Activated T-helper 1 cell treated with anti-CD3 and anti-CD28 coated beads, Interleukin-12 subunit alpha, Interleukin-12 subunit beta, Interleukin-2, Interleukin-4 antibody, amounts not matched to agents 30 ng/mL and 10 ng/mL and 1 ng/mL, durations not matched to agents 14 hours and 24 hours and 36 hours (primary cell): ENCODE results near the gene UBE2V1. TPM values are rescaled to one million over a fixed set of nuclear protein-coding genes. Genes with fewer than 3 reads are reported as not detected.
A peak's percentile ranks its signal among the peaks of the same experiment; 100 is the strongest.
"Not testable (repeated sequence)": the region's sequence is repeated elsewhere in the genome, so short reads cannot be mapped to it uniquely, and the experiment has no call there.

Experiments used
- DNase-seq: peaks from one replicate; pipeline ENCODE4 v3.0.0; 2021; ENCODE audit warnings: low spot score
- H3K27ac Mint-ChIP-seq: one replicate; pipeline ENCODE4 v1.8.0; 2021; ENCODE audit warnings: mild to moderate bottlenecking, mixed read lengths
- H3K27me3 Mint-ChIP-seq: one replicate; pipeline ENCODE4 v1.8.0; 2022; ENCODE audit warnings: mild to moderate bottlenecking, moderate library complexity, mixed read lengths; ENCODE audit not compliant: insufficient read depth
- H3K36me3 Mint-ChIP-seq: one replicate; pipeline ENCODE4 v1.8.0; 2021; ENCODE audit warnings: low read depth, mixed read lengths
- H3K4me1 Mint-ChIP-seq: one replicate; pipeline ENCODE4 v1.8.0; 2021; ENCODE audit warnings: low read depth, mixed read lengths
- H3K4me3 Mint-ChIP-seq: one replicate; pipeline ENCODE4 v1.8.0; 2021; ENCODE audit warnings: mild to moderate bottlenecking, moderate library complexity, mixed read lengths
- H3K9me3 Mint-ChIP-seq: one replicate; pipeline ENCODE4 v1.8.0; 2021; ENCODE audit warnings: mixed read lengths
- intact Hi-C: fragments of 100-400 bp; cut with micrococcal nuclease; formaldehyde crosslinking; loops from one replicate; pipeline ENCODE4 v1.15.1; 2024
- total RNA-seq: library from RNA; stranded (reverse); gene quantifications from 2 replicates; pipeline ENCODE4 v1.2.3, GENCODE V29; 2022

UBE2V1 gene
- total RNA-seq, 1 donor from 2014 or later, result 170 TPM

DNA sequence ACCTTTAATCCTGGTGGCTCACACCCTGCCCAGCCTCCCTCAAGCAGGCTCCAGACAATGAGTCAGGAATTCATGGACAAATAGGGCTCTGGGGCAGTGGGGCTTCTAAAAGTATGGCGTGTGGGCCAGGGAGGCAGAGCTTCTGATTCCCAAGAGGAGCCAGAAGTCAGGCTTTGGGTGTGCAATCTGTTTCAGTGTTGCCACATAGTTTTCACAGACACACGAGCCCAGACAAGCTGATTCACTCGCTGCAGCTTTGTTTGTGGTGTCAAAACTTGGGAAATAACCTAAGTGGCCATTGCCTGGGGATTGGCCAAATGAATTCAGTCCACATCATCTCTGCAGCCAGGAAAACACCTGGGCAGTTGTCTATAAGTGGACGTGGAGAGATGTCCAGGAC lies 31.4 kb upstream of the UBE2V1 start:
- no peak for DNase-seq
- no peaks in the 10 kb centered on the region for H3K9me3 Mint-ChIP-seq
- intact Hi-C loops, result no loop called here
- H3K4me1 Mint-ChIP-seq, result peaks cover 57% of the 10 kb centered on the region
- H3K27me3 Mint-ChIP-seq, result no peaks in the 10 kb centered on the region
- H3K4me3 Mint-ChIP-seq, result no peak overlapping the region
- peak overlapping the region; percentile 34 for H3K27ac Mint-ChIP-seq
- H3K36me3 Mint-ChIP-seq, result peaks cover 37% of the 10 kb centered on the region

- Mint-ChIP-seq H3K27ac (peak overlapping the region; percentile 60), H3K4me1 (peaks cover 47% of the 10 kb centered on the region), H3K9me3 (no peaks in the 10 kb centered on the region), H3K36me3 (peaks cover 32% of the 10 kb centered on the region), H3K4me3 (no peak overlapping the region), H3K27me3 (no peaks in the 10 kb centered on the region)
- DNase-seq, result no peak
- intact Hi-C loops, result no loop called here
Measured at GRCh38 chr20:50142812-50143211, 29.9 kb upstream of the UBE2V1 start.

DNA sequence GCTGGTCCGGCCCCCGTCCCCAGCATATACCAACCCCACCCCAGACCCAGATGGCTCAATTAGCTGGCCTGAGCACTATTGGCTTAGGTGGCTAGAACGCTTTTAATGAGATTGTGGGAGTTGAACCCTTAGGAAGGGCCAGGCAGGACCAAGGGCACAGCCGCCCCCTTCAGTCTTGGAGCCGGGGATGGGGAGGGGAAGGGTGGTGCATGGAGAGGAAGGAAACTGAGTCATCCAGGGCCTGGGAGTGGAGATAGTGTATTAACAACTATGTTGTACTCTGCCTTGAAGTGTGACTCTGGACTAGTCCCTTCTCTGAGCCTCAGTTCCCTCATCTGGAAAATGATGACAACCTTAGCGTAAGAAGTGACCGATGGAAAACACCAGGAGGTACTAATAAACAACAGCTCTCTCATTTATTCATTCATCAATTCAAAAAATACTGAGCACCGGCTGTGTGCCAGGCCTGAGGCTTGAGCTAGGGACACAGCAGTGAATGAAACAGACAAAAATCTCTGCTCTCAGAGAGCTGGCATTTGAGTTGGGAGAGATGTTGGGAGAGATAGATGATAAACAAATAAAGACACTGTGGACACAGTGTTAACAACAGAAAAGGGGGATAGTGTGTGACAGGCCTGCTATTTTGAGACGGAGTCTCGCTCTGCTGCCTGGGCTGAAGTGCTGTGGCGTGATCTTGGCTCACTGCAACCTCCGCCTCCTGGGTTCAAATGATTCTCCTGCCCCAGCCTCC lies 29.0 kb upstream of the UBE2V1 start:
- intact Hi-C loops, result no loop called here
- Mint-ChIP-seq H3K36me3 (peaks cover 32% of the 10 kb centered on the region), H3K27ac (peak overlapping the region; percentile 15), H3K27me3 (no peaks in the 10 kb centered on the region), H3K4me3 (no peak overlapping the region), H3K4me1 (peaks cover 47% of the 10 kb centered on the region), H3K9me3 (no peaks in the 10 kb centered on the region)
- DNase-seq, result no peak

- no peak overlapping the region for H3K27ac Mint-ChIP-seq
- DNase-seq, result no peak
- no peaks in the 10 kb centered on the region for H3K27me3 Mint-ChIP-seq
- H3K36me3 Mint-ChIP-seq, result peaks cover 32% of the 10 kb centered on the region
- no peak overlapping the region for H3K4me3 Mint-ChIP-seq
- no peaks in the 10 kb centered on the region for H3K9me3 Mint-ChIP-seq
- intact Hi-C loops, result no loop called here
- peaks cover 40% of the 10 kb centered on the region for H3K4me1 Mint-ChIP-seq
Measured at GRCh38 chr20:50141018-50141675, 28.2 kb upstream of the UBE2V1 start.

- H3K27ac Mint-ChIP-seq, result peak overlapping the region; percentile 31
- DNase-seq, result no peak
- H3K27me3 Mint-ChIP-seq, result no peaks in the 10 kb centered on the region
- no peaks in the 10 kb centered on the region for H3K9me3 Mint-ChIP-seq
- intact Hi-C loops, result no loop called here
- peaks cover 35% of the 10 kb centered on the region for H3K36me3 Mint-ChIP-seq
- no peak overlapping the region for H3K4me3 Mint-ChIP-seq
- peaks cover 34% of the 10 kb centered on the region for H3K4me1 Mint-ChIP-seq
Measured at GRCh38 chr20:50140339-50140859, 27.4 kb upstream of the UBE2V1 start.

DNA sequence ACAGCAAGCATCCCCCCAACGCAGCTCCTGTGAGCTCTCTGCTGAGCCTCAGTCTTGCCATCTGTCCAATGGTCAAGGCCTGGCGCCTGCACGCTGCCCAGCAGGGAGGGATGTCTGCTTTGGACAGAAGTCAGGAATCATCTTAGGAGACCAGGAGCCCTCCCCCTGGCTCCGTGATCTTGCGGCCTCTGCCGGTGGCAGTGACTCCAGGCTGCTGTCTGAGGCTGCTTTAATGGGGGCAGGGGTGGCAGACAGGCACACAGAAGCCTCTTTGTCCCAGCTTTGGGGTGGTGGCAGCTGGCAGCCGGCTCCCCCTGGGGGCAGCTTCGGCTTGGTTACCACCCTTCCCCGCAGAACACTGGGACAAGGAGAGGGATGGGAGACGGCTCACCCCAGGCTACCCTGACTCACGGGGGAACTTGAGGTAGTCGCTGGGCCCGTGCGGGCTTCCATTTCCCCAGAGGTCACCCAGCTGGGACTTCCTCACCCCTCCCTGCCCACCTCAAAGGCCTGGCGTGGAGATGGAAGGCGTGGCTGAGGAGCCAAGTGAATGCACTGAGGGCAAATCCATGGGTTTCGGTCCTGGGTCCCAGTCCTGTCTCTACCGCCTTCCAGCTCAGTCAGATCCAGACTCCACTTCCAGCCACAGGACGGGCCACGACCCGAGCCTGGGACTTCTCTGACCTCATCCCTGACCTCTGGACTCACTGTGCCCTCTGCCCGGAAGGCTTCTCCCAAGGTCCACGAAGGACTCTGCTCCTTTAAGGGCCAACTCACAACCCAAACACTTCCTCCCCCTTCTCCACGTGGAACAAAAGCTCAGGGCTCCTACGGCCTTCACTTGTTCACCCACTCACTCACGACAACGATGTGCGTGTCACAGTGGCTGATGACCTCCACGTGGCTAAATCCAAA lies 25.8 kb upstream of the UBE2V1 start:
- peaks cover 34% of the 10 kb centered on the region for H3K4me1 Mint-ChIP-seq
- intact Hi-C loops, result no loop called here
- H3K36me3 Mint-ChIP-seq, result peaks cover 37% of the 10 kb centered on the region

DNA sequence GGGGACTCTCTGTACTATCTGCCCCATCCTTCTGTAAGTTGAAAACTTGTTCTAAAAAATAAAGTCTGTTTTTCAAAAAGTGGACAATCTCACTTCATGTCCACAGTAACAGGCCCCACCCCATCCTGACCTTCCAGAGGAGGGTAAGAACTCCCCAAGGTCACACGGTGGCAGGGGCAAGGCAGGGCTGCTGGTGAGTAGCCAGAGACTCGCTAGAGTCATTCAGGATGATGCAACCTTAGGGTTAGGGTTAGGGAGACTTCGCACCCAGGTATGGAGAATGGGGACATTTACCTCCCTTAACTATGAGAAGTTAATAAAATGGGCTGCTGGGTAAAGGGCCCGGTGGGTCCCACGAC lies 25.1 kb upstream of the UBE2V1 start:
- no peaks in the 10 kb centered on the region for H3K27me3 Mint-ChIP-seq
- no peak overlapping the region for H3K27ac Mint-ChIP-seq
- H3K36me3 Mint-ChIP-seq, result peaks cover 36% of the 10 kb centered on the region
- H3K9me3 Mint-ChIP-seq, result no peaks in the 10 kb centered on the region
- H3K4me1 Mint-ChIP-seq, result peaks cover 30% of the 10 kb centered on the region
- no peak overlapping the region for H3K4me3 Mint-ChIP-seq
- no peak for DNase-seq
- intact Hi-C loops, result no loop called here

More for the DNA sequence above, 25.8 kb upstream of the UBE2V1 start:
- Mint-ChIP-seq H3K4me3 (no peak overlapping the region), H3K9me3 (no peaks in the 10 kb centered on the region), H3K27ac (no peak overlapping the region), H3K27me3 (no peaks in the 10 kb centered on the region)
- no peak for DNase-seq

GRCh38 chr20:50137702-50138101 lies 24.8 kb upstream of the UBE2V1 start:
- Mint-ChIP-seq H3K4me1 (peaks cover 26% of the 10 kb centered on the region), H3K36me3 (peaks cover 32% of the 10 kb centered on the region), H3K27ac (peak overlapping the region; percentile 35)
- H3K9me3 Mint-ChIP-seq, H3K27me3 Mint-ChIP-seq, intact Hi-C loops, H3K4me3 Mint-ChIP-seq, DNase-seq: not testable (repeated sequence)

GRCh38 chr20:50136822-50137599 lies 24.1 kb upstream of the UBE2V1 start:
- Mint-ChIP-seq H3K27me3 (no peaks in the 10 kb centered on the region), H3K36me3 (peaks cover 33% of the 10 kb centered on the region), H3K4me3 (no peak overlapping the region), H3K9me3 (no peaks in the 10 kb centered on the region), H3K4me1 (peaks cover 23% of the 10 kb centered on the region), H3K27ac (peak overlapping the region; percentile 35)
- DNase-seq, result no peak
- intact Hi-C loops, result no loop called here

- H3K36me3 Mint-ChIP-seq, result peaks cover 28% of the 10 kb centered on the region
- H3K4me3 Mint-ChIP-seq, H3K27me3 Mint-ChIP-seq, intact Hi-C loops, H3K9me3 Mint-ChIP-seq, DNase-seq, H3K27ac Mint-ChIP-seq: not testable (repeated sequence)
- H3K4me1 Mint-ChIP-seq, result peaks cover 18% of the 10 kb centered on the region
Measured at GRCh38 chr20:50135157-50135556, 22.2 kb upstream of the UBE2V1 start.

DNA sequence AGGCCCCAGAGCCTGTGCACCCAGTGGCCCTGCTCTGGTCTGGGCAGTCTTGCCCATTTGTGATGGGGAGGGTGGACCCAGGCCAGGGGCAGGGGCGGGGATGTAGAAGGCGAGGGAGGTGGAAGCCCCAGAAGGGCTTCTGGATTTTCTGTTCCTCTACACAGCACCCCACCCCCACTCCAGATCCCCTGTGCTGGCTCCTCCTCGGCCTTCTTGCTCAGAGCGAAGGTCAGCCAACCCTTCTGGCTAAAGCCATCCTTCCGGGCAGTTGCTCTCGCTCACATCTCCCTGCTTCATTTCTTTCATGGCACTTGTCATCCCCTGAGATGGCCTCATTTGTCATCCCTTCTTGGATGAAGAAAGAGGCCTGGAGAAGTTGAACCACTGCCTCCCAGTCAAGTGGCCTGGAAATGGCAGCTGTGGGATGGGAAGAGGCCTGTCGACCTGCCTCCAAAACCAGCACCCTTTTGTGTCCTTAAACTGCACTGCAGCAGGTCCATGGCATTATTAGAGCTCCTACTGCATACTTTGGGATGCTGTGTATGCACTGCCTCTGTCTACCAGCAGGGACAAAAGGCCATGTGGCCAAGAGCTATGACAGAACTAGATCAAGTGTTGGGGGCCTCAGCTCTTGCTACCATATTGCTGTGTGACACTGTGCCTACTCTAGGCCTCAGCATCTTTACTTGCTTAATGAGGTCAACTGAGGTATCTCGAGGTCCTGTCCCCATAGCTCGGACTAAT lies 20.7 kb upstream of the UBE2V1 start:
- intact Hi-C loops, result no loop called here
- DNase-seq, result no peak
- no peak overlapping the region for H3K27ac Mint-ChIP-seq
- H3K27me3 Mint-ChIP-seq, result no peaks in the 10 kb centered on the region
- no peaks in the 10 kb centered on the region for H3K9me3 Mint-ChIP-seq
- no peak overlapping the region for H3K4me3 Mint-ChIP-seq
- H3K36me3 Mint-ChIP-seq, result peaks cover 29% of the 10 kb centered on the region
- peaks cover 22% of the 10 kb centered on the region for H3K4me1 Mint-ChIP-seq

- Mint-ChIP-seq H3K27me3 (no peaks in the 10 kb centered on the region), H3K9me3 (no peaks in the 10 kb centered on the region), H3K4me1 (peaks cover 20% of the 10 kb centered on the region), H3K27ac (no peak overlapping the region), H3K4me3 (no peak overlapping the region), H3K36me3 (peaks cover 32% of the 10 kb centered on the region)
- no peak for DNase-seq
- intact Hi-C loops, result no loop called here
Measured at GRCh38 chr20:50133041-50133440, 20.1 kb upstream of the UBE2V1 start.
